GM12864 (cell line): ENCODE results near the gene RCN2.

ENCODE experiments used
- DNase-seq: peaks from one replicate; pipeline ENCODE4 v3.0.0-alpha.2; 2011; ENCODE audit warnings: low read depth
- H3K4me3 ChIP-seq: 2 replicates; pipeline ENCODE4 v1.5.1; 2011; ENCODE audit warnings: mild to moderate bottlenecking, low read depth, low read length, control low read depth
- CTCF ChIP-seq: IDR thresholded peaks from 2 replicates; pipeline ENCODE4 v1.5.1; 2011; ENCODE audit warnings: low read depth, mild to moderate bottlenecking, moderate library complexity, low read length, control low read depth, inconsistent platforms; ENCODE audit errors: missing control alignments

The RCN2 gene

GRCh38 chr15:76996076-76996525, 64.6 kb downstream of the RCN2 start:
- TF ChIP-seq CTCF = no peak
- H3K4me3 ChIP-seq = peak overlapping the region; percentile 67
- DNase-seq = no peak

GRCh38 chr15:76996526-76997401, 65.2 kb downstream of the RCN2 start:
- peak overlapping the region; percentile 67 for H3K4me3 ChIP-seq
- DNase-seq = no peak
- no peak for TF ChIP-seq CTCF

- TF ChIP-seq CTCF = no peak
- DNase-seq = no peak
Measured at GRCh38 chr15:76998663-76999285, 67.2 kb downstream of the RCN2 start.

GRCh38 chr15:76999996-77000395, 68.4 kb downstream of the RCN2 start:
- no peak for DNase-seq
- no peak overlapping the region for H3K4me3 ChIP-seq
- no peak for TF ChIP-seq CTCF

More at GRCh38 chr15:76998663-76999285, 67.2 kb downstream of the RCN2 start:
- H3K4me3 ChIP-seq = no peak overlapping the region

GRCh38 chr15:77001351-77001750, 69.8 kb downstream of the RCN2 start:
- DNase-seq = no peak
- TF ChIP-seq CTCF = no peak
- no peak overlapping the region for H3K4me3 ChIP-seq

- no peak for TF ChIP-seq CTCF
- no peak for DNase-seq
- H3K4me3 ChIP-seq = no peak overlapping the region
Measured at GRCh38 chr15:77001966-77002365, 70.4 kb downstream of the RCN2 start.
